ACC112 (cell line): ENCODE data around the gene HIPK1.

ENCODE experiments used
- H2AFZ ChIP-seq: fragments of 200-600 bp; sonication (generic); one replicate; pipeline ENCODE4 v1.6.0; 2017; ENCODE audit warnings: antibody characterized with exemption, low read length; ENCODE audit not compliant: unreplicated experiment
- H3K27ac ChIP-seq: fragments of 200-600 bp; sonication (generic); 2 replicates; pipeline ENCODE4 v1.5.1; 2014; ENCODE audit warnings: low read depth, mild to moderate bottlenecking, antibody characterized with exemption, low read length, moderate library complexity
- H3K27me3 ChIP-seq: fragments of 200-600 bp; sonication (generic); 2 replicates; pipeline ENCODE4 v1.6.1; 2014; ENCODE audit warnings: mild to moderate bottlenecking, antibody characterized with exemption, low read length, moderate library complexity, mixed read lengths; ENCODE audit not compliant: insufficient read depth
- H3K36me3 ChIP-seq: fragments of 200-600 bp; sonication (generic); 2 replicates; pipeline ENCODE4 v1.6.1; 2016; ENCODE audit warnings: mild to moderate bottlenecking, antibody characterized with exemption, low read length, moderate library complexity, mixed read lengths; ENCODE audit not compliant: insufficient read depth
- H3K4me1 ChIP-seq: fragments of 200-600 bp; sonication (generic); one replicate; pipeline ENCODE4 v1.6.1; 2016; ENCODE audit warnings: low read length, mixed read lengths; ENCODE audit not compliant: insufficient read depth, unreplicated experiment, control insufficient read depth
- H3K4me3 ChIP-seq: fragments of 200-600 bp; sonication (generic); 2 replicates; pipeline ENCODE4 v1.5.1; 2014; ENCODE audit warnings: mild to moderate bottlenecking, low read depth, low read length
- H3K79me2 ChIP-seq: fragments of 200-600 bp; sonication (generic); one replicate; pipeline ENCODE4 v1.6.0; 2016; ENCODE audit warnings: low read length; ENCODE audit not compliant: control insufficient read depth, unreplicated experiment, insufficient read depth

Gene HIPK1

DNA sequence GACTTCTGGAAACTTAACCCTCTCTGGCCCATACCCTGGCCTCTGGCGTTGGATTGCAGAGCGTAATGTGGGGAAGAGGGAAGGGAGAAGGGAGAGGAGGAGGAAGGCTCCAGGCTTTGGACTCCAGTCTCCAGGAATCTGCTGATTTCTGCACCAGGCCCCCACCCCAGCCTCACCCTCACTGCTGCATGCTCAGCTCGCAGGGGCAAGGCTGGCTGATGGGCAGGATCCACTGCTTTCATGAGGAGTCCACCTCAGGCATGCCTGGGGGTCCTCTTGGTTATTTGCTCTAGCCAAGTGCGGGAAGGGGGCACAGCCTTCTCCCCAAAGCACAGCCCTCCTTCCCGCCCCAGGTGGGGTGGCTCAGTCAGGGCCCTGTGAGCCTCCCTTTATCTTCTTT is 53.8 kb downstream of the HIPK1 start:
- H3K27ac ChIP-seq = no peak overlapping the region
- no peaks in the 10 kb centered on the region for H3K27me3 ChIP-seq
- H3K4me3 ChIP-seq = peak overlapping the region; percentile 72
- H3K36me3 ChIP-seq = no peaks in the 10 kb centered on the region
- H2AFZ ChIP-seq = peak overlapping the region; percentile 77
- peaks cover 46% of the 10 kb centered on the region for H3K4me1 ChIP-seq
- no peaks in the 10 kb centered on the region for H3K79me2 ChIP-seq

DNA sequence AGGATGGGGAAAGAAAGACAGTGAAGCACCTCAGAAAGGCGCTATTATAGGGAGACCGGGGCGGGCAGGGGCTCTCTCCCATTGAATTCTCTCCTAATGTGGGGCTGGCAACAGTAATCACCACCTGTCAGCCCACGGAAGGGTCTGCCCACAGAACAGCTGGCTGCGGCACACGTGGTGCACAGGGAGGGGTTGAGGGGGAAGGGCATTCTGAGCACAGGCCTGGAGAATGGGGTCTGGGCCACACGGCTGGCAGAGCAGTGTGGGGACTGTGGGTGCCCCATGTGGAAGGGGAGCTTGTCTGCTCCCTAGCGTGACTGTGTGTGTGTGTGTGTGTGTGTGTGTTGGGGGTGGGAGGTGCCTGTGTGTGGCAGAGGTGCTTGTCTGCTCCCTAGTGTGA is 54.3 kb downstream of the HIPK1 start:
- Histone ChIP-seq H3K79me2 (no peaks in the 10 kb centered on the region), H3K4me3 (no peak overlapping the region), H3K27me3 (no peaks in the 10 kb centered on the region), H3K36me3 (no peaks in the 10 kb centered on the region), H2AFZ (no peak overlapping the region), H3K4me1 (peaks cover 42% of the 10 kb centered on the region), H3K27ac (no peak overlapping the region)

DNA sequence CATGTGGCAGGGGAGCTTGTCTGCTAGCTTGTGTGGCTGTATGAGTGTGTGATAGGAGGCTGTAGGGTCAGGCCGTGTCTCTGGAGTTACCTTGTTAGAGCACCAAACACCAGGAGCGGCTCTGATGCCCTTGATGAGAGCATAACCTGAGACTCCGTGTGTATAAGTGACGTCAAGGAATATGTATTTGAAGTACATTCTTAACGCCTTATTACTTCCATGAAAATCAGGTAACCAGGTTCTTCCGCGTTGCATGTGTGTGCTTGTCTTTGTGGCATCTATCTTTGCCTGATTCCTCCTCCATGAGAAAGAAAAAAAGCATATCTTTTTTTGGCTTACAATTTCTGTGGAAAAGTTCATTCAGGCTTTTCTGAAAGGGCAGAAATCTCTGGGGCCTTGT is 54.7 kb downstream of the HIPK1 start:
- Histone ChIP-seq H3K79me2 (no peaks in the 10 kb centered on the region), H3K36me3 (no peaks in the 10 kb centered on the region), H2AFZ (no peak overlapping the region), H3K27ac (no peak overlapping the region), H3K4me3 (no peak overlapping the region), H3K27me3 (no peaks in the 10 kb centered on the region), H3K4me1 (peaks cover 39% of the 10 kb centered on the region)

DNA sequence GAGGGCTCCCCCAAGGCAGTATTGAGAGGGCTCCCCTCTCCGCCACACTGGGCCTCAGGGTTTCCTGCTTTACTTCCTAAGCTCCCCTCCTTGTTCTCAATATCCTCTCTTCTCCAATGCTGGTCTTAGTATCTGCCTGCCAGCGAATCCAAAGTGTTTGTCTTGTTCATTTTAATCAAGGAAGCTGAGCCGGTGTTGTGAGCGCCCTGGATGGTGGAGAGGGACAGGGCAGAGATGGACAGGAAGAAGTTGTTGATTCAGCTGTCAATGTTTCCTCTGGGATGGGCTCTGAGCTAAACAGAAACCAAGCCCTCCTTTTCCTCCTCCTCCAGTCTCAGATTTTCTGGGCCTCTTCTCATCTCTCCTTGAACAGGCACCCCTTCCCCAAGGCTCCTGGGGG is 55.6 kb downstream of the HIPK1 start:
- H3K36me3 ChIP-seq = no peaks in the 10 kb centered on the region
- H3K4me3 ChIP-seq = no peak overlapping the region
- H3K27me3 ChIP-seq = peaks cover 2% of the 10 kb centered on the region; the same call in 1 of the 2 replicates
- H3K79me2 ChIP-seq = no peaks in the 10 kb centered on the region
- no peak overlapping the region for H3K27ac ChIP-seq
- no peak overlapping the region for H2AFZ ChIP-seq
- H3K4me1 ChIP-seq = peaks cover 33% of the 10 kb centered on the region

DNA sequence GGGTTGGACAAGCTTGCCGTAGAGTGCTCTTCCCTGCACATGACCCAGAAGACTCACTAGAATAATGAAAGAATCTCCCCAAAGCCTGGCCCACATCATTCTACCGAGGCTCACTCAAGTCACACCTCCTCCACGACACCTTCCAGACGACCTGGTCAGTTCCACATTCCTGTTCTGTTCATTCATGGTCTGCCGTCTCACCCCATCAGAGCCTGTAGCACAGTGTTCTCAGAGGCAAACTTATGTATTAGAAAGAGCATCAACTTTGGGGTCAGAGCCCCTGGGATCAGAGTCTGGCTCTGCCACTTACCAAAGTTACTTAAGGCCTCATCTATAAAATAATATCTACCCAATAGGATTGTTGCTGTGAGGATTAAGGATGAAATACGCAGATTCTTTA is 57.7 kb downstream of the HIPK1 start:
- no peak overlapping the region for H2AFZ ChIP-seq
- H3K4me1 ChIP-seq = peaks cover 22% of the 10 kb centered on the region
- H3K4me3 ChIP-seq = no peak overlapping the region
- peaks cover 21% of the 10 kb centered on the region for H3K27me3 ChIP-seq
- H3K27ac ChIP-seq = no peak overlapping the region
- no peaks in the 10 kb centered on the region for H3K79me2 ChIP-seq
- H3K36me3 ChIP-seq = no peaks in the 10 kb centered on the region

DNA sequence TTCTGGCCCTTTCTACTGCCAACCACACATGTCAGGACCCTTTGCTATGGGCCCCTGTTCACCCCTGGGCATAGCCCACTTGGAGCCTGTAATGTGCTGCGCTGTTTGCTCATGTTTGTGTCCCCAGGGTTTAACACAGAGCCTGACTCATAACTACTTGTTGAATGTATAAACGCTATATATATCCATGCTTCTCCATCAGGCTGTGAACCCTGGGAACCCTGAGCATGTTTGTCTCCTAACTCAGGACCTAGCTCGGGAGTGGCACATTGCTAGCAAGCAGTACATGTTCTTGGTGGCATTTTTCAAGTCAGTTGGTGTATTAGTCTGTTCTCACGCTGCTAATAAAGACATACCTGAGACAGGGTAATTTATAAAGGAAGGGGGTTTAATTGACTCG is 58.1 kb downstream of the HIPK1 start:
- no peak overlapping the region for H3K4me3 ChIP-seq
- H2AFZ ChIP-seq = no peak overlapping the region
- peaks cover 18% of the 10 kb centered on the region for H3K4me1 ChIP-seq
- no peaks in the 10 kb centered on the region for H3K36me3 ChIP-seq
- peaks cover 21% of the 10 kb centered on the region for H3K27me3 ChIP-seq
- H3K27ac ChIP-seq = no peak overlapping the region
- H3K79me2 ChIP-seq = no peaks in the 10 kb centered on the region

DNA sequence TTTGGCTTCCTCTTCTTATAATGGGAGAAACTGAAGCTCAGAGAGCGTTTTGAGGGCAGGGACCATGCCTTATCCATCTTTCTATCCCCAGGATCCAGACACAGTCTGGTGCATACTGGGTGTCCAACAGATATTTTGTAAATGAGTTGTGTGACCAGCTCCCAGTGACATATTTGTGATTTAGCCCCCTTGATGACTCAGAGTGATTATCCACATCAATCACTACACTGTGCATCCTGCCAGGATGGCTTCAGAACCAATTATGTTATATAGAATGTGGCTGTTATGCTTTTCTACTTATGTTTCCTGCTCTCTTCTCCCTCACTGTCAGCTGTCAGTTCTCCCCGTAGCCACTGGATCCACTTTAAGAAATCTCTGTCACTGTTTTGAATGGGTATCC is 61.4 kb downstream of the HIPK1 start:
- H3K36me3 ChIP-seq = no peaks in the 10 kb centered on the region
- no peaks in the 10 kb centered on the region for H3K4me1 ChIP-seq
- H3K4me3 ChIP-seq = no peak overlapping the region
- H3K27me3 ChIP-seq = peaks cover 26% of the 10 kb centered on the region
- H2AFZ ChIP-seq = no peak overlapping the region
- no peaks in the 10 kb centered on the region for H3K79me2 ChIP-seq
- no peak overlapping the region for H3K27ac ChIP-seq

DNA sequence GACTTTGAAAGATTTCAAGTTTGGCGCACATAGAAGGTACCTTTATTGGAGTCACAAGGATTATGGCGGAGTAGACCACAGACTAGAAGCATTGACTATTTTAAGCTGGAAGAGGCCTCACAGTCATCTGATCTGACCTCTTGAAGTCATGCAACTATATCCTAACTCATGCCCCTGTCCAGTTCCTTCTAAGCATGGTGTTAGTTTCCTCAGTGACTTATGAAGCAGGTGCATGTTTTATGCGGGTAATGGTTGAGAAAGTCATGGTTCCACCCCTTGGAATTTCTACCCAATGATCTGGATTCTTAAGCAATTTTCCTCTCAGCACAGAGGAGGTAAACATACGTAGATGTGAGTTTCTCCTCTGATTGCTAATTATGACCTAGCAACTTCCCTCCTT is 61.8 kb downstream of the HIPK1 start:
- H3K27me3 ChIP-seq = peaks cover 26% of the 10 kb centered on the region
- H3K4me3 ChIP-seq = no peak overlapping the region
- H2AFZ ChIP-seq = no peak overlapping the region
- H3K36me3 ChIP-seq = no peaks in the 10 kb centered on the region
- H3K4me1 ChIP-seq = no peaks in the 10 kb centered on the region
- no peak overlapping the region for H3K27ac ChIP-seq
- no peaks in the 10 kb centered on the region for H3K79me2 ChIP-seq

DNA sequence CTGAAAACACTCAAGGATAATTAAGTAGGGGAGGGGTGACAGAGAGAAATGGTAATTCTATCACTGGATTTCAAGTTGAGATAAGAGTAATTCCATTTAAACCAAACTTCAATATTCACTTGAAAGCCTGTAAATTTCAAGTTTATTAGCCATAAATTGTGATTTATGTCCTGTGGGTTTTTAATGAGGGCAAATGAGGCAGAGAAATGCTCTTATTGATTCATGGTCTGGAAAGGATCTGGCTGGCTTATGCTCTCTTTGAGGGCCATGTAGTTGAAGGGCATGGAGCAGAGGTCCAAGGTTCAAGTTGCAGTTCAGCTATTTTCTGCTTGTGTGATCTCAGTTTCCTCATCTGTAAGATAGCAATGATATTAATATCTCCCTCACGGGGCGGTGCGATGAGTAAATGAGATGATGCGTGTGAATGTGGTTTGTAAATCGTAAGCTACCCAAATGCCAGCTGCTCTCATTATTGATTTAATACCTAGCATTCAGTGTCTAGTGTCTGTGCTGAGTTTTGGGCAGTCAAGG is 62.4 kb downstream of the HIPK1 start:
- Histone ChIP-seq H3K27ac (no peak overlapping the region), H3K36me3 (no peaks in the 10 kb centered on the region), H2AFZ (no peak overlapping the region), H3K27me3 (peaks cover 32% of the 10 kb centered on the region), H3K4me3 (no peak overlapping the region), H3K79me2 (no peaks in the 10 kb centered on the region), H3K4me1 (no peaks in the 10 kb centered on the region)

DNA sequence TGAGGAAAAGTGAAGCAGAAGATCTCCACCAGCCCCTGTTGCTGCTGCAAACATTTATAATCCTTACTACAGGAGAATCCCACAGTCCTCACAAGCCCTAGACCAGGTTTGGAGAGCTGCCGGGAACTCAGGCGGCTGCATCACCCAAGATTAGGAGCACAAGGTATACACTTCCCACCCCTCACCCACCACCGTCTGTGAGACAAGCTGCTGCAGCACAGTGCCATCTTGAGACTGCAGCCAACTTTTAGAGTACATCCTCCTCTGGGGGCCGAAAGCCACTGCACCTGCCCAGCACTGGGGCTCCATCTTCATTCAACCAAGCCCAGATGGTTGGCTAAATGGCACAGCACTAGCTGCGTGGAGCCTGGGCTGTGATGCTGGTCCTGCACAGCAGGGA is 63.9 kb downstream of the HIPK1 start:
- H3K36me3 ChIP-seq = no peaks in the 10 kb centered on the region
- no peak overlapping the region for H3K4me3 ChIP-seq
- H3K79me2 ChIP-seq = no peaks in the 10 kb centered on the region
- no peak overlapping the region for H2AFZ ChIP-seq
- no peaks in the 10 kb centered on the region for H3K4me1 ChIP-seq
- no peak overlapping the region for H3K27ac ChIP-seq
- H3K27me3 ChIP-seq = peaks cover 37% of the 10 kb centered on the region

DNA sequence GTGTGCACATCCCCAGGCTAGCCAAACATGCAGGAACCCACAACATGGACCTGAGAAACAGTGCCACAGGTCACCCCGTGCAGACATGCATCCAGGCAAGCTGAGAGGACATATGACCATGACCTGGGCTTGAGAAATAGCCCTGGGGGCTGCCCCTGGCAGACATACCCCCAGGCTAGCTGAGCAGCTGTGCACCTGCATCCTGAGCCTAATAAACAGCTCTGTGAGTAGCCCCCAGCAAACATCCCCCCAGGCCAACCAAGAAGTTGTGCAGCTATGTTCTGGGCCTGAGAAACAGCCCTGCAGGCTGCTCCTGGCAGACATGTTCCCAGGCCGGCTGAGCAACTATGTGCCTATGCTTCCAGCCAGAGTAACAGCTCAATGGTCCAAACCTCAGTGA is 64.6 kb downstream of the HIPK1 start:
- Histone ChIP-seq H3K4me1 (no peaks in the 10 kb centered on the region), H3K4me3 (no peak overlapping the region), H3K27me3 (peaks cover 39% of the 10 kb centered on the region), H3K36me3 (no peaks in the 10 kb centered on the region), H3K27ac (no peak overlapping the region), H3K79me2 (no peaks in the 10 kb centered on the region), H2AFZ (no peak overlapping the region)
